Neural progenitor cell (in vitro differentiated cells): Measurements from ENCODE around the gene SDK1.

Source experiments
- CTCF ChIP-seq: fragments of 200-600 bp; sonication (generic); IDR thresholded peaks from 2 replicates; pipeline ENCODE4 v1.5.1; 2017; ENCODE audit warnings: antibody characterized with exemption, mild to moderate bottlenecking
- EZH2 ChIP-seq: fragments of 200-600 bp; sonication (generic); IDR thresholded peaks from 2 replicates; pipeline ENCODE4 v1.6.1; 2017; ENCODE audit warnings: antibody characterized with exemption, mild to moderate bottlenecking, moderate library complexity
- EZH2phosphoT487 ChIP-seq: fragments of 200-600 bp; sonication (generic); IDR thresholded peaks from 2 replicates; pipeline ENCODE4 v1.6.1; 2017; ENCODE audit warnings: antibody characterized with exemption

- TF ChIP-seq CTCF (no peak), EZH2 (no peak), EZH2phosphoT487 (no peak)
These were observed 833.6 kb downstream of the SDK1 start for GRCh38 chr7:4134631-4135030.
